ENCODE data around the gene SH2D6.

GRCh38 chr2:85425588-85425987 lies 7.1 kb downstream of the SH2D6 start:
- TF ChIP-seq CTCF (IDR thresholded peaks at IDR 0.05): no peak
- TF ChIP-seq EP300 (IDR thresholded peaks at IDR 0.05): no peak
- TF ChIP-seq POLR2A (IDR thresholded peaks at IDR 0.05): no peak
